Hair follicle dermal papilla cell (primary cell): Measurements from ENCODE around the gene RBM10. TPM values are rescaled to one million over a fixed set of nuclear protein-coding genes. Genes with fewer than 3 reads are reported as not detected.

Source experiments
- small RNA-seq: library from RNA; depleted of rRNA; stranded (forward); fragments of <200 nt; gene quantifications from one replicate; pipeline ENCODE3, GENCODE V24; 2012
- total RNA-seq: library from RNA; depleted of rRNA; stranded (reverse); fragments of >200 nt; gene quantifications from 2 replicates; pipeline ENCODE4 v1.2.3, GENCODE V29; 2012

RBM10 gene, protein sequence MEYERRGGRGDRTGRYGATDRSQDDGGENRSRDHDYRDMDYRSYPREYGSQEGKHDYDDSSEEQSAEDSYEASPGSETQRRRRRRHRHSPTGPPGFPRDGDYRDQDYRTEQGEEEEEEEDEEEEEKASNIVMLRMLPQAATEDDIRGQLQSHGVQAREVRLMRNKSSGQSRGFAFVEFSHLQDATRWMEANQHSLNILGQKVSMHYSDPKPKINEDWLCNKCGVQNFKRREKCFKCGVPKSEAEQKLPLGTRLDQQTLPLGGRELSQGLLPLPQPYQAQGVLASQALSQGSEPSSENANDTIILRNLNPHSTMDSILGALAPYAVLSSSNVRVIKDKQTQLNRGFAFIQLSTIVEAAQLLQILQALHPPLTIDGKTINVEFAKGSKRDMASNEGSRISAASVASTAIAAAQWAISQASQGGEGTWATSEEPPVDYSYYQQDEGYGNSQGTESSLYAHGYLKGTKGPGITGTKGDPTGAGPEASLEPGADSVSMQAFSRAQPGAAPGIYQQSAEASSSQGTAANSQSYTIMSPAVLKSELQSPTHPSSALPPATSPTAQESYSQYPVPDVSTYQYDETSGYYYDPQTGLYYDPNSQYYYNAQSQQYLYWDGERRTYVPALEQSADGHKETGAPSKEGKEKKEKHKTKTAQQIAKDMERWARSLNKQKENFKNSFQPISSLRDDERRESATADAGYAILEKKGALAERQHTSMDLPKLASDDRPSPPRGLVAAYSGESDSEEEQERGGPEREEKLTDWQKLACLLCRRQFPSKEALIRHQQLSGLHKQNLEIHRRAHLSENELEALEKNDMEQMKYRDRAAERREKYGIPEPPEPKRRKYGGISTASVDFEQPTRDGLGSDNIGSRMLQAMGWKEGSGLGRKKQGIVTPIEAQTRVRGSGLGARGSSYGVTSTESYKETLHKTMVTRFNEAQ
- total RNA-seq, result 53.7 and 59.2 TPM in 2 replicates

DNA sequence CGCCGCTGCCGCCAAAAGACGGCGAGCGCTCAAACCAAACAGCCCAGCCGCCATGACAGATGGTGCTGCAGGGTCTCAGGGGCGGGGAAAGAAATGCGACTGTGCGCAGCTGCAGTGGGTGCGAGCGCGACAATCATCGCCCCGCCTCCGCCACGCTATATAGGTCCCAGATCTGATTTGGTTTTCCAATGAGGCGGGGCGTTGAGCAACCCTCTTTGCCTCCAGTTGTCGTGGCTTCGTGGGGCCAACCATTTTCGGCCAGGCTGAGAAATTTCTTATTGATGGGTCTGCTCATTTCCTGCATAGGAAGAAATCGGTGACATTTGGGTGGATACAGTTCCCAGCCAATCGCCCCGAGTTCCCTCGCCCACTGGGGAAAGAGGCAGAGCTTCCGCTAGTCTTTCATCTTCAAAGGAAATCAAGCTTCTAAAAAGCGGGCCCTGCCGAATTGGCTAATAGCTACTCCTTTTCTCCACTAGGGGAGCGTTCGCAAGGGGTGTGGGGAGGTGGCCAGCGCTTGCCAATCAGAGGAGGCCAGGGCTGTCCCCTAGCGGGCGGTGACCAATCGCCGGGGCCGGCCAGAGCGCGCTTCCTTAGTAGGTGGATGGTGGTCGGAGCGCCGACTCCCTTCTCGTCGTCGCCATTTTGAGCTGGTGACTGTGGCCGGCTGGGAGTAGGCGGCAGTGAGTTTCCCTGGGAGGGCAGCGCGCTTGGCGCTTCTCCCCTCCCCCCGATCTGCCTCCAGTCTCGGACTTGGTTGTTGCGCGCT is at the start of gene RBM10, which contains the start of gene NDUFB11:
TSS of gene RBM10 (plus strand) at position 596 of the 769 bp plus-strand sequence. CDS start 2,261 bp downstream, outside the sequence.
TSS of gene NDUFB11 (minus strand) at position 77 of the 769 bp plus-strand sequence. CDS start at position 54, 23 bp downstream.

GRCh38 chrX:47193475-47194193 is 48.6 kb downstream of the RBM10 start, which contains the start of gene UBA1:
TSS of gene UBA1 (plus strand) at chrX:47193829. CDS start at chrX:47198803, 4,974 bp downstream.

GRCh38 chrX:47218280-47218919 is 73.4 kb downstream of the RBM10 start, which contains the start of gene CDK16:
TSS of gene CDK16 (plus strand) at chrX:47218681. CDS start at chrX:47223558, 4,877 bp downstream.

GRCh38 chrX:47232803-47233332 is 87.8 kb downstream of the RBM10 start, which contains the start of gene USP11:
TSS of gene USP11 (plus strand) at chrX:47233009. CDS start at chrX:47233044, 35 bp downstream.

Small RNAs within 50 kb of the gene (small RNA-seq; reads per million reads assigned to genes)
- gene RNU12-2P, result 0.27 reads per million

Other genes starting within 250 kb of the RBM10 start
- 4.9 and 5.0 TPM in 2 replicates for gene JADE3, start 232.8 kb upstream of the RBM10 start, total RNA-seq
- gene RGN, start 66.8 kb upstream of the RBM10 start, total RNA-seq, result 4.0 and 5.0 TPM in 2 replicates
- gene NDUFB11, start 519 bp upstream of the RBM10 start, total RNA-seq, result 36.3 and 40.1 TPM in 2 replicates
- gene UBA1, start 48.6 kb downstream of the RBM10 start, total RNA-seq, result 229 and 266 TPM in 2 replicates
- 113 and 121 TPM in 2 replicates for gene CDK16, start 73.5 kb downstream of the RBM10 start, total RNA-seq
- 35.6 and 45.6 TPM in 2 replicates for gene USP11, start 87.8 kb downstream of the RBM10 start, total RNA-seq
- 0.12 TPM in 1 of 2 replicates, not detected in the other for gene ZNF157, start 225.4 kb downstream of the RBM10 start, total RNA-seq